Peyer's patch (tissue), 4 donors: Measurements from ENCODE around the gene CDC42EP2.

ENCODE experiments used
- POLR2A ChIP-seq, 2 donors: fragments of 450-650 bp; IDR thresholded peaks; one replicate each; pipeline ENCODE4 v1.5.1; 2017; ENCODE audit warnings: antibody characterized with exemption in 2 of 2, mild to moderate bottlenecking in 2 of 2, moderate library complexity in 2 of 2
- TF ChIP-seq, protein P1 (sequence below), 6 experiments: fragments of 450-650 bp in 4 of 6; fragments of 200-600 bp in 2 of 6; sonication (generic) in 1 of 6; IDR thresholded peaks; one replicate each; pipeline ENCODE4 v1.5.1; 2017 to 2019; ENCODE audit warnings: antibody characterized with exemption in 6 of 6, mild to moderate bottlenecking in 3 of 6, moderate library complexity in 1 of 6

DNA sequence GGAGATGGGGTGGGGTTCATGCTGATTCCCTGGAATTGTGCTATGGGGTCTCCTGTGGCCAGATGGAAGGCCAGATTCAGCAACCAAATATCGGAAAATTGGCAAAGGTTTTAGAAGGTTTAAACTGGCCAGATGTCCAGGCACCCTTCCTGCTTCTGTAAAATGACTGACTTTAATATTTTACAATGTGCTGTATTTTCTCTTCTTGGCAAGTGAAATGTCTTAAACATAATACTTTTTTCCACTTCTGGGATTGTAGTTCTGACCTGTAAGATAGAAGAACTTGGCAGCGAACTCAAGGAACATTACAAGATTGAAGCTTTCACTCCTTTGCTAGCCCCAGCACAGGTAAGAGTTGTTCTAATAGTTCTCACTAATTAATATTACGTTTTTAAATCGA lies 35.4 kb upstream of the CDC42EP2 start:
- TF ChIP-seq, protein P1, sequence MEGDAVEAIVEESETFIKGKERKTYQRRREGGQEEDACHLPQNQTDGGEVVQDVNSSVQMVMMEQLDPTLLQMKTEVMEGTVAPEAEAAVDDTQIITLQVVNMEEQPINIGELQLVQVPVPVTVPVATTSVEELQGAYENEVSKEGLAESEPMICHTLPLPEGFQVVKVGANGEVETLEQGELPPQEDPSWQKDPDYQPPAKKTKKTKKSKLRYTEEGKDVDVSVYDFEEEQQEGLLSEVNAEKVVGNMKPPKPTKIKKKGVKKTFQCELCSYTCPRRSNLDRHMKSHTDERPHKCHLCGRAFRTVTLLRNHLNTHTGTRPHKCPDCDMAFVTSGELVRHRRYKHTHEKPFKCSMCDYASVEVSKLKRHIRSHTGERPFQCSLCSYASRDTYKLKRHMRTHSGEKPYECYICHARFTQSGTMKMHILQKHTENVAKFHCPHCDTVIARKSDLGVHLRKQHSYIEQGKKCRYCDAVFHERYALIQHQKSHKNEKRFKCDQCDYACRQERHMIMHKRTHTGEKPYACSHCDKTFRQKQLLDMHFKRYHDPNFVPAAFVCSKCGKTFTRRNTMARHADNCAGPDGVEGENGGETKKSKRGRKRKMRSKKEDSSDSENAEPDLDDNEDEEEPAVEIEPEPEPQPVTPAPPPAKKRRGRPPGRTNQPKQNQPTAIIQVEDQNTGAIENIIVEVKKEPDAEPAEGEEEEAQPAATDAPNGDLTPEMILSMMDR (IDR thresholded peaks at IDR 0.05): no peak
- TF ChIP-seq POLR2A (IDR thresholded peaks at IDR 0.05): no peak
